ENCODE data around the gene SERINC5.

DNA sequence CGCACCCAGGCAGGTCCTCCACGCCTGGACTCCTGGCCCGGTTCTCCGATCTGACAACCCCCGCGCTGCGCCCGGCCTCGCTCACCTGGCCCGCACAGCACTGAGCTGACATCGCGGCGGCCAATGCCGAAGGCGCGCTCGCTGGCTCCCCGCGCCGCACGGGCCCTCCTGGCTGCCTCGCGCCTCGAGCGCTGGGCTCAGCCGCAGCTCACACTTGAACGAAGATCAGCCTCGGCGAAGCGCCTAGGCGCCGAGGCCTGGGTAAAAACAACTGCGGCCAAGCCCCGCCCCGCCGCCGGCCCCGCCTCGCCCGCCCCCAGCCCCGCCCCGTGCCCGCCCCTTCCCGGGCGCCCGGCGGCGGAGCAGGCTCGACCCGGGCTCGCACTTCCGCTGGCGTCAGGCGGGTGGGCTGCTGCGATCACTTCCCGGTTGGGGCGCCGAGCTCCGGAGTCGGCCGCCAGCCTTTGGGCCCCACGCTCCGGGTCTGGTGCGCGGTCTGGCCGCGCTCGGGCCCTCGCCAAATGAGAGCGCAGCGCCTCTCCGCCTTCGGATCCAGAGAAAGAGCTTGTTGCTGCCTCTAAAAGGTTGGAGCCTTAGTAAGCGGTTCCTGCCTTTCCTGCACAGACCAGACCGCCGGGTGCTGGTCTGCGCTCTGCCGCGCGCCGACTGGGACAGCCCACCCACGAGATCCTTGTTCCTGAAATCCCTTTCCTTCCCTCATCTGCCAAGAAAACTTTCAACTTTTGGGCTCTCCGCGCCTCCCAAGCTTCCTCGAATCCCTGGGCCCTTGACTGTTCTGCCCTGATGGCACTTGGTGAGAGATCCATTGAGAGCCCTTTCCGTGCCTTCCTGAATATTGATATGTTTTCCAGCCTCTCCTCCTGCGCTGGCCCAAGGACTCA, at the start of gene SERINC5:
- TF ChIP-seq BHLHE40 (IDR thresholded peaks at IDR 0.05; ENCODE audit: low read depth, low read length) = no peak; the same call in 1 of the 2 replicates
- no peak for TF ChIP-seq CTCF (conservative IDR thresholded peaks at IDR 0.05; ENCODE audit: low read depth, low read length)
- TF ChIP-seq CEBPB (IDR thresholded peaks at IDR 0.05; ENCODE audit: low read depth, low read length) = no peak
- no peak for TF ChIP-seq FOS (IDR thresholded peaks at IDR 0.05; ENCODE audit: low read depth, low read length)
- no peak for TF ChIP-seq RAD21 (IDR thresholded peaks at IDR 0.05; ENCODE audit: low read length)
- TF ChIP-seq POLR2A (IDR thresholded peaks at IDR 0.05; ENCODE audit: low read depth, low read length) = peak; percentile 88
- peak; percentile 0; the same call in 1 of the 2 replicates for TF ChIP-seq MXI1 (IDR thresholded peaks at IDR 0.05; ENCODE audit: borderline replicate concordance, low read depth, low read length)
- no peak for TF ChIP-seq RCOR1 (IDR thresholded peaks at IDR 0.05; ENCODE audit: insufficient replicate concordance, low read length)
- TF ChIP-seq, protein P1, sequence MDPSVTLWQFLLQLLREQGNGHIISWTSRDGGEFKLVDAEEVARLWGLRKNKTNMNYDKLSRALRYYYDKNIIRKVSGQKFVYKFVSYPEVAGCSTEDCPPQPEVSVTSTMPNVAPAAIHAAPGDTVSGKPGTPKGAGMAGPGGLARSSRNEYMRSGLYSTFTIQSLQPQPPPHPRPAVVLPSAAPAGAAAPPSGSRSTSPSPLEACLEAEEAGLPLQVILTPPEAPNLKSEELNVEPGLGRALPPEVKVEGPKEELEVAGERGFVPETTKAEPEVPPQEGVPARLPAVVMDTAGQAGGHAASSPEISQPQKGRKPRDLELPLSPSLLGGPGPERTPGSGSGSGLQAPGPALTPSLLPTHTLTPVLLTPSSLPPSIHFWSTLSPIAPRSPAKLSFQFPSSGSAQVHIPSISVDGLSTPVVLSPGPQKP (IDR thresholded peaks at IDR 0.05; ENCODE audit: borderline replicate concordance, low read depth, low read length) = no peak
- no peak for TF ChIP-seq CHD1 (IDR thresholded peaks at IDR 0.05; ENCODE audit: low read depth, low read length)
- TF ChIP-seq MAFK (IDR thresholded peaks at IDR 0.05; ENCODE audit: low read depth, low read length) = no peak
- no peak for TF ChIP-seq NFE2L2 (IDR thresholded peaks at IDR 0.05; ENCODE audit: low read depth, low read length)
